ENCODE data around the gene CTCF.

The CTCF gene

DNA sequence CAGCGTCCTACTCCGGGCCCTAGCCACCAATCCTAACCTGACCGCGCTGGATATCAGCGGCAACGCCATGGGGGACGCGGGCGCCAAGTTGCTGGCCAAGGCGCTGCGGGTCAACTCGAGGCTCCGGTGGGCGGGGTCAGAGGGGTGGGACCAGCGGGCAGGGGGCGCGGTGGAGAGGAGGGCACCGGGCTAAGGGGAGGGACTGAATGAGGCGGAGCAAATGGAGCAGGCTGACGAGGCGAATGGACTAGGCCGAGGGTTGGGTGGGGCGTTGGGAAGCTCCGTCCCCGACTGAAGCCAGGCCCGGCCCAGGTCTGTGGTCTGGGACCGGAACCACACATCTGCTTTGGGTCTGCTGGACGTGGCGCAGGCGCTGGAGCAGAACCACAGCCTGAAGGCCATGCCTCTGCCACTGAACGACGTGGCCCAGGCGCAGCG lies 87.2 kb downstream of the CTCF start:
- H3K4me3 ChIP-seq (ENCODE audit: low read depth, low read length): no peak overlapping the region
- peaks cover 21% of the 10 kb centered on the region for H3K36me3 ChIP-seq
- no peak overlapping the region for H3K27ac ChIP-seq
- H3K27me3 ChIP-seq (ENCODE audit: insufficient read depth, low read depth, severe bottlenecking): no peaks in the 10 kb centered on the region
- TF ChIP-seq, protein P1, sequence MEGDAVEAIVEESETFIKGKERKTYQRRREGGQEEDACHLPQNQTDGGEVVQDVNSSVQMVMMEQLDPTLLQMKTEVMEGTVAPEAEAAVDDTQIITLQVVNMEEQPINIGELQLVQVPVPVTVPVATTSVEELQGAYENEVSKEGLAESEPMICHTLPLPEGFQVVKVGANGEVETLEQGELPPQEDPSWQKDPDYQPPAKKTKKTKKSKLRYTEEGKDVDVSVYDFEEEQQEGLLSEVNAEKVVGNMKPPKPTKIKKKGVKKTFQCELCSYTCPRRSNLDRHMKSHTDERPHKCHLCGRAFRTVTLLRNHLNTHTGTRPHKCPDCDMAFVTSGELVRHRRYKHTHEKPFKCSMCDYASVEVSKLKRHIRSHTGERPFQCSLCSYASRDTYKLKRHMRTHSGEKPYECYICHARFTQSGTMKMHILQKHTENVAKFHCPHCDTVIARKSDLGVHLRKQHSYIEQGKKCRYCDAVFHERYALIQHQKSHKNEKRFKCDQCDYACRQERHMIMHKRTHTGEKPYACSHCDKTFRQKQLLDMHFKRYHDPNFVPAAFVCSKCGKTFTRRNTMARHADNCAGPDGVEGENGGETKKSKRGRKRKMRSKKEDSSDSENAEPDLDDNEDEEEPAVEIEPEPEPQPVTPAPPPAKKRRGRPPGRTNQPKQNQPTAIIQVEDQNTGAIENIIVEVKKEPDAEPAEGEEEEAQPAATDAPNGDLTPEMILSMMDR (IDR thresholded peaks at IDR 0.05; ENCODE audit: low read depth, low read length): no peak
- no peak for DNase-seq
- H3K9me3 ChIP-seq (ENCODE audit: severe bottlenecking): no peaks in the 10 kb centered on the region

DNA sequence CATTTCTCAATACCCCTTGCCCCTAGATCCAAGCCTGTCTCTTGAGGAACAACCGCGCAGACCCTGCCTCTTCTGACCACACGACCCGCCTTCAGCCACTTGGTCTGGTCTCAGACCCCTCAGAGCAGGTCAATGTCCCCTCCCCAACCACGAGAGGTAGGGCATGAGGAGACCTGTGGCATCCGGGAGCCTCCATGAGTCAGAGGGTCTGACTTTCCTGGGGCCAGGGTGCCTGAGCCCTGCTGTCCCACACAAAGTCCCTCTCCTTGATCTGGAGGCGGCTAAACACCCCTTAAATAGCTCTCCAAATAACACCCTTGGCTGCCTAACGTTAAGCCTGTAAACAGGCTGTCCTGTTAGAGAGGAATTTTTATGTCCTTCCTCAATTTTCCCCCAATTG lies 87.7 kb downstream of the CTCF start:
- Histone ChIP-seq H3K4me3 (ENCODE audit: low read depth, low read length) (no peak overlapping the region), H3K9me3 (ENCODE audit: severe bottlenecking) (no peaks in the 10 kb centered on the region), H3K27me3 (ENCODE audit: insufficient read depth, low read depth, severe bottlenecking) (no peaks in the 10 kb centered on the region), H3K36me3 (peaks cover 26% of the 10 kb centered on the region), H3K27ac (no peak overlapping the region)
- no peak for DNase-seq
- TF ChIP-seq, protein P1 (IDR thresholded peaks at IDR 0.05; ENCODE audit: low read depth, low read length): no peak

DNA sequence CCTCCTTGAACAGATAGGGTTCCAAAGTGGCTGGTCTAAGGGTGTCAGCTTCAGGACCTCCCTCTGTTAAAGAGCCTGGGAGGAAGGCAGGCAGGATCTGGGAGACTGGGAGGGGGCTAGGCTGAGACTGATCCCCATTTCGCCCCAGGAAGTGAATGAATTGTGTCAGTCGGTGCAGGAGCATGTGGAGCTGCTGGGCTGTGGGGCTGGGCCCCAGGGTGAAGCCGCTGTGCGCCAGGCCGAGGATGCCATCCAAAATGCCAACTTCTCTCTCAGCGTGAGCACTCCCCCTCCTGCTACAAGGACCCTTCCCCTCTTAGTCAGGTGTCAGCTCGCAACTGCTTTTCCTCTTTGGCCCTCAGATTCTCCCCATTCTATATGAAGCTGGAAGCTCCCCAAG lies 88.7 kb downstream of the CTCF start:
- peaks cover 36% of the 10 kb centered on the region for H3K36me3 ChIP-seq
- TF ChIP-seq, protein P1 (IDR thresholded peaks at IDR 0.05; ENCODE audit: low read depth, low read length): no peak
- no peaks in the 10 kb centered on the region for H3K27me3 ChIP-seq (ENCODE audit: insufficient read depth, low read depth, severe bottlenecking)
- no peaks in the 10 kb centered on the region for H3K9me3 ChIP-seq (ENCODE audit: severe bottlenecking)
- H3K4me3 ChIP-seq (ENCODE audit: low read depth, low read length): no peak overlapping the region
- H3K27ac ChIP-seq: no peak overlapping the region
- no peak for DNase-seq

DNA sequence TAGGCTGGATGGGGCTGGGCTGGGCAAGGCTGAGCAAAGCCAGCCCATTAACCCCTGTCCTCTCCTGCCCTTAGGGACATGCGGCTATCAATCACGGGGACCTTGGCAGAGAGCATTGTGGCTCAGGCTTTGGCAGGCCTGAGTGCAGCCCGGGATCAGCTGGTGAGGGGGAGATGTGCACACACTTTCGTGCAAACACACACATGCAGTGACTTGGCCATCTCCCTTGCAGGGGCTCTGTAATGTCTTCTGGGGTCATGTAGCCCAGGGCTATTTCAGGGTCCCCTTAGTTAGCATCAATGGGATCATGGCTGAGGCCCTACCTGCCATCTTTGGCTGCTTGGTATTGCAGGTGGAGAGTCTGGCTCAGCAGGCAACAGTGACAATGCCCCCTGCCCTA lies 89.5 kb downstream of the CTCF start:
- Histone ChIP-seq H3K9me3 (ENCODE audit: severe bottlenecking) (no peaks in the 10 kb centered on the region), H3K36me3 (peaks cover 41% of the 10 kb centered on the region), H3K4me3 (ENCODE audit: low read depth, low read length) (no peak overlapping the region), H3K27ac (no peak overlapping the region), H3K27me3 (ENCODE audit: insufficient read depth, low read depth, severe bottlenecking) (no peaks in the 10 kb centered on the region)
- TF ChIP-seq, protein P1 (IDR thresholded peaks at IDR 0.05; ENCODE audit: low read depth, low read length): no peak
- no peak for DNase-seq

DNA sequence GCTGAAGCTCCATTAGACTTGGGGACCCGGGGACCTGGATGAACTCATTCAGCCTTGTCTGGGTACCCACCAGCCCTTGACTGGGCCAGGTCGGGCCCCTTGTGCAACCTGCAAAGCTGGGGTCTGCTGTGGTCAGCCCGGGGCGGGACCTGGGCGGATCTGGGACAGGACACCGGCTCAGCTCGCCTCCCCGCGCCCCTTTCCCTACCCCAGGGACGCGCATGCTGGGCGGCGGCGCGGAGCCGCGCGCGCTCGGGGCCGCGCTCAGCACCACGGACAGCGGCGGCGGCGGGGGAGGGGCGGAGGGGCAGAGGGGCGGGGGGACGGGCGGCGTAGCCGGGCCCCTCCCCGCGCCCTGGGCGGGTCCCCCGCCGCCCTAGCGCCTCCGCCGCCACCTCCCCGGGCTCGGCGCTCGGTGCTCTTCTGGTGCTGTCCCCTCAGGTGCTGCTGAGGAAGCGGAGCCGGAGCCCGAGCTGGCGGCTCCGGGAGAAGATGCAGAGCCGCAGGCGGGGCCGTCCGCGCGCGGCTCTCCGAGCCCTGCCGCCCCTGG lies 90.3 kb downstream of the CTCF start:
- peak; percentile 49 for DNase-seq
- TF ChIP-seq, protein P1 (IDR thresholded peaks at IDR 0.05; ENCODE audit: low read depth, low read length): no peak
- no peaks in the 10 kb centered on the region for H3K27me3 ChIP-seq (ENCODE audit: insufficient read depth, low read depth, severe bottlenecking)
- H3K4me3 ChIP-seq (ENCODE audit: low read depth, low read length): peak overlapping the region; percentile 85
- H3K27ac ChIP-seq: peak overlapping the region; percentile 89
- H3K9me3 ChIP-seq (ENCODE audit: severe bottlenecking): no peaks in the 10 kb centered on the region
- H3K36me3 ChIP-seq: peaks cover 49% of the 10 kb centered on the region
